ENCODE results near the gene ARMC10.
"Not testable (repeated sequence)": the region's sequence is repeated elsewhere in the genome, so short reads cannot be mapped to it uniquely, and the experiment has no call there.

ARMC10 gene

GRCh38 chr7:103094102-103094501, 19.2 kb downstream of the ARMC10 start:
- H3K4me3 ChIP-seq (ENCODE audit: low read depth, low read length) = no peak overlapping the region
- TF ChIP-seq MAX (IDR thresholded peaks at IDR 0.05; ENCODE audit: low read depth, low read length) = no peak
- no peak for TF ChIP-seq MYC (IDR thresholded peaks at IDR 0.05; ENCODE audit: low read depth, low read length)
- TF ChIP-seq POLR2A (IDR thresholded peaks at IDR 0.05; ENCODE audit: extremely low read depth, insufficient read length) = no peak
- TF ChIP-seq CTCF (IDR thresholded peaks at IDR 0.05; ENCODE audit: low read depth, low read length) = no peak
- DNase-seq (ENCODE audit: low read depth) = no peak

GRCh38 chr7:103095558-103095957, 20.6 kb downstream of the ARMC10 start:
- H3K4me3 ChIP-seq (ENCODE audit: low read depth, low read length); DNase-seq (ENCODE audit: low read depth): not testable (repeated sequence)

GRCh38 chr7:103097041-103097440, 22.1 kb downstream of the ARMC10 start:
- H3K4me3 ChIP-seq (ENCODE audit: low read depth, low read length) = no peak overlapping the region
- DNase-seq (ENCODE audit: low read depth) = no peak
- TF ChIP-seq MAX (IDR thresholded peaks at IDR 0.05; ENCODE audit: low read depth, low read length) = no peak
- no peak for TF ChIP-seq MYC (IDR thresholded peaks at IDR 0.05; ENCODE audit: low read depth, low read length)
- no peak for TF ChIP-seq CTCF (IDR thresholded peaks at IDR 0.05; ENCODE audit: low read depth, low read length)
- no peak for TF ChIP-seq POLR2A (IDR thresholded peaks at IDR 0.05; ENCODE audit: extremely low read depth, insufficient read length)

GRCh38 chr7:103100348-103100747, 25.4 kb downstream of the ARMC10 start:
- no peak for DNase-seq (ENCODE audit: low read depth)
- no peak for TF ChIP-seq MYC (IDR thresholded peaks at IDR 0.05; ENCODE audit: low read depth, low read length)
- no peak for TF ChIP-seq POLR2A (IDR thresholded peaks at IDR 0.05; ENCODE audit: extremely low read depth, insufficient read length)
- no peak for TF ChIP-seq CTCF (IDR thresholded peaks at IDR 0.05; ENCODE audit: low read depth, low read length)
- no peak for TF ChIP-seq MAX (IDR thresholded peaks at IDR 0.05; ENCODE audit: low read depth, low read length)
- no peak overlapping the region for H3K4me3 ChIP-seq (ENCODE audit: low read depth, low read length)

- DNase-seq (ENCODE audit: low read depth) = no peak
- no peak overlapping the region for H3K4me3 ChIP-seq (ENCODE audit: low read depth, low read length)
- TF ChIP-seq MAX (IDR thresholded peaks at IDR 0.05; ENCODE audit: low read depth, low read length) (no peak), MYC (IDR thresholded peaks at IDR 0.05; ENCODE audit: low read depth, low read length) (no peak), POLR2A (IDR thresholded peaks at IDR 0.05; ENCODE audit: extremely low read depth, insufficient read length) (no peak), CTCF (IDR thresholded peaks at IDR 0.05; ENCODE audit: low read depth, low read length) (no peak)
Measured at GRCh38 chr7:103101543-103101942, 26.6 kb downstream of the ARMC10 start.

GRCh38 chr7:103106005-103106702, 31.2 kb downstream of the ARMC10 start:
- TF ChIP-seq MYC (IDR thresholded peaks at IDR 0.05; ENCODE audit: low read depth, low read length) (no peak), CTCF (IDR thresholded peaks at IDR 0.05; ENCODE audit: low read depth, low read length) (no peak), MAX (IDR thresholded peaks at IDR 0.05; ENCODE audit: low read depth, low read length) (no peak), POLR2A (IDR thresholded peaks at IDR 0.05; ENCODE audit: extremely low read depth, insufficient read length) (no peak)
- DNase-seq (ENCODE audit: low read depth) = no peak
- no peak overlapping the region for H3K4me3 ChIP-seq (ENCODE audit: low read depth, low read length)

- not testable (repeated sequence) for DNase-seq (ENCODE audit: low read depth)
Measured at GRCh38 chr7:103106703-103107070, 31.7 kb downstream of the ARMC10 start.

More at GRCh38 chr7:103106703-103107070, 31.7 kb downstream of the ARMC10 start:
- not testable (repeated sequence) for H3K4me3 ChIP-seq (ENCODE audit: low read depth, low read length)
